GM23248 (cell line): ENCODE data around the gene TMEM51.

ENCODE experiments used
- EZH2 ChIP-seq: fragments of 200-600 bp; sonication (generic); IDR thresholded peaks from 2 replicates; pipeline ENCODE4 v1.6.1; 2018; ENCODE audit warnings: antibody characterized with exemption, mild to moderate bottlenecking; ENCODE audit not compliant: insufficient read depth, poor library complexity, severe bottlenecking
- EZH2phosphoT487 ChIP-seq: fragments of 200-600 bp; sonication (generic); IDR thresholded peaks from 2 replicates; pipeline ENCODE4 v1.6.1; 2018; ENCODE audit warnings: antibody characterized with exemption, moderate library complexity, mild to moderate bottlenecking, low read depth; ENCODE audit not compliant: insufficient read depth

DNA sequence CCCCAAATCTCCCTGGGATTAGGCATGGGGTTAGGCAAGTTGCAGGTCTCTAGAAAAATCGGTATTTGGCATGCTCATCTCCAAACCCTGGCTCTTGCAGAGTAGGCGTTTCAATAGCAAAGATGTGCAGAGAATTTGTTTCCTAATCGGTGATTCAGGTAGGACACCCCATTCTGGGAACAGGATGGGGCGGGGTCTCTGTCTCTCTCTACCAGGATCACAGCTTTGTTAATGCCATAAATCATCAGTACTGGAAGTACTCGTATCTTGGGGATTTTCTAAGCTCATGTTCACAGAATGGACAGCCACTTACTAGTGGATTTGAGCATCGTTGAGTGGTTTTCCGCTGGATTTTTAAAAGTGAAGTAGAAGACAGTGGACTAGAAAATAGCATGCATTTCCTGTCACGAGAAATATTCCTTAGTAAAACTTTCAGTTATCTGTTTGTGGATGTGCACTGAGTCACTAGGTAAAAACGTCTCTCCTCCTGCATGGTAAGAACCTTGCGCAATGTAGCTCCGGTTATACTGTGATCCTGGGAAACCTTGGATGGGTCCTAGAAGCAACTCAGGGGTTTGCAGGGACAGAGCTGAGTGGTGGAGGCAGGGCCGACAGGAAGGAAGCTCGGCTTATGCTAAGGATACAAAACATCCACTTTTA is 5.1 kb downstream of the TMEM51 start:
- no peak for TF ChIP-seq EZH2phosphoT487
- no peak for TF ChIP-seq EZH2
